Activated CD8-positive, alpha-beta memory T cell treated with anti-CD3 and anti-CD28 coated beads for 24 hours (primary cell): Measurements from ENCODE around the gene FAM118B.
"Not testable (repeated sequence)": the region's sequence is repeated elsewhere in the genome, so short reads cannot be mapped to it uniquely, and the experiment has no call there.

Source experiments
- DNase-seq: peaks from one replicate; pipeline ENCODE4 v3.0.0-alpha.2; 2020

FAM118B gene

GRCh38 chr11:126219547-126219946, 8.0 kb downstream of the FAM118B start:
- no peak for DNase-seq

DNA sequence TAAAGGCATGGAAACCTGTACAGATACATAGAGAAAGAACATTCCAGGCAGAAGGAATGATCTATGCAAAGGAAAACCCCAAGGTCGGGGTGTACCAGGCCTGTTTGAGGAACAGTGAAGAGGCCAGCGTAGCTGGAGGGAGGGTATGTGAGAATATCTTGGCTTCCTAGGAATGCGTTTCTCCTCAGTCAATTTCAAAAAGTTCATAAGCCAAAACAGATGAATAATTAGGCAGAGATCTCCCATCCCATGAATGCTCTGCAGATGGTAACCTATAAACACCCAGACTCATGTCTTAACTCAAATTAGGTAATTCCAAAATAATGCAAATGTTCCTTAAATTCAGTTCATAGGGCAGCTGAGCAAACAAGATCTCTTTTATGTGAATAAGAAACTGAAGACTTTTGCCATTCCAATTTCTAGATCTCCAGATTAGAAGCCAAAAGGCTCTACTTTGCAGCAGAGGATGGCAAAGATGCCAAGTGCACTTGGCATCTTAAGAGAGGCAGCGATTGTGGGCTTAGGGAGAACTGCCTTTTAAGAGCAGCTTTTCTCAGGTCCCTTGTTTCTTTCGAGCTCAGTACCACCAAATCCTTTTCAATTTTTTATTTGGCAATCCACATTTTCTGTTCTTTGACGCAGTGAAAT, 13.2 kb downstream of the FAM118B start:
- no peak for DNase-seq

DNA sequence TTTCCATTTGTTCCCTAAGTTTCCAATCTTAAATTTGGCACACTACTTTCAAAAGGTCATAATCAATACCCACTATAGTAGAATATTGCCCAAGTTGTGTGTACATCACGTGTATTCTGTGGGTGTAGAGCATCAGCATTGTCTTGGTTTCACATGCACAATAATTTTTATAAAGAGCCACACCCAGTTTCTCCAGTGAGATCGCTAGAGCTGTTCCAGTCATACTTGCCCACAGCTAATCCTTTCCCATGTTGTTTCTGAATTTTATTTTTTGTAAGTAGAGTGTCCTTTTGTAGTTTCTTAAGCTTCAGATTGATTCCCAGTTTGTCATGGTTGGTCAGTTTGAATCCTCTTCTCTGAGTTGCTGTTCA, 13.7 kb downstream of the FAM118B start:
- DNase-seq, result no peak

GRCh38 chr11:126226334-126227084, 14.9 kb downstream of the FAM118B start:
- DNase-seq, result no peak

DNA sequence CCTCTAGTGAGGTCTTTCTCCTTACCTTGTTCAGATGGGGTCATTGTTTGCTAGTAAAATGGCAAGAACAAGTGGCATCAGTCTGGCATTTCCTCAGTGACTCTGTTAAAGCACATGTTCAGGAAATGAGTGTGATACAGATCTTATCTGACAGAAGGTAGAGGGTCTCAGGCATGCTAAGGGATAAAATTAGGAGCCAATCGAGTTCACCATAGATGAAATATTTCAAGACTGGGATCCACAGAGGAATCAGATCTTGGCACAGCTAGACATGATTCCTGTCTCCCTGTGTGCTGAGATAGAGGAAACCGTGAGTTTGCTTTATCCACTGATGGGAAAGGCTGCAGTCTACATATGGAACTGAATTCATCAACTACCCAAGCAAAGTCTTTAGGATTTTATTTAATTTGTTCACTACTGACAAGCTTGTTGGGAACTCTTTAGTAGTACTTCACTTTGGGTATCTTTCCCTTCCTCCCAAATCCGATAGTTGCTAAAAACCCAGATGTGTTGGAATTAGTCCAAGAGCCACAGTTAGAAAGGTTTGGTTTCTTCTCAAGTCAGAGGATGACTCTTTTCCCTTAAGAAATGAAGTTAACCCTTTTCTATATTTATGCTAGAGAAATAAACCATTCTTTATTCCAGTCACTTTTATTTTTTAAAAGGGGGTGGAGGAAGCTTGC, 18.4 kb downstream of the FAM118B start:
- no peak for DNase-seq

- DNase-seq, result no peak
Observed at GRCh38 chr11:126231725-126232459, 20.3 kb downstream of the FAM118B start.

GRCh38 chr11:126232683-126233082, 21.1 kb downstream of the FAM118B start:
- DNase-seq, result no peak

DNA sequence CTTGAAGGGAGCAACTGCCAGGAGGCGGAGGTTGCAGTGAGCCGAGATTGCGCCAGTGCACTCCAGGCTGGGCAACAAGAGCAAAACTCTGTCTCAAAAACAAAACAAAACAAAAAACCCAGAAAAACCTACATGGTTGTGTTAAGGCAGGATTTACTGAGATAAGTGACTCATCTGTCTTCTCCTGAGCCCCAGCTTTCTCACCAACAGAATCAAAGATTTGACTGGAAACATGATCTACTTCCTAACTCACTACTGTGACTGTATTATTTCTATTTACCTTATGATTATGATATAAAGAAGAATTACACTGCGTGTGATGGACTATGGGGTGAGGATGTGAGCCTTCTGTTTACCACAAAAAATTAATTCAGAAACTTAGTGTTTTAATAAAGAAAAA, 21.8 kb downstream of the FAM118B start:
- DNase-seq, result no peak

GRCh38 chr11:126246636-126247035, 35.1 kb downstream of the FAM118B start:
- DNase-seq, result no peak

DNA sequence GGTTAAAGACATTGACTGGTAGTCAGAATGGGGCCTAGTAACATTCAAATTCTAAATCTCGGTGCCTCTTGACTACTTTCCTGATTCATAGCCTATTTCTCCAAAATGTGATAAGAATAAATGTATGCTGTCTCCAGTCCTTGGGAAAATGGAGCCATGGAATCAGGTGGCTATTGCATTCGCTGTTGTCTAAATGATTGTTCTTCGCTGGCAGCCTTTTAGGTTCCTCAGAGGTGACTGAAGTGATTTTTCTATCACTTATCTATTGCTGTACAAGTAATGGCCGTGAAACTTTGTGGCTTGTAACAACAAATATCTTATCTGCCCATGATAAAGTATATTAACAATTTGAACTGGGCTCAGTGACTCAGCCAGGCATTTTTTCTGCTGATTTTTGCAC, 41.7 kb downstream of the FAM118B start:
- DNase-seq, result no peak

DNA sequence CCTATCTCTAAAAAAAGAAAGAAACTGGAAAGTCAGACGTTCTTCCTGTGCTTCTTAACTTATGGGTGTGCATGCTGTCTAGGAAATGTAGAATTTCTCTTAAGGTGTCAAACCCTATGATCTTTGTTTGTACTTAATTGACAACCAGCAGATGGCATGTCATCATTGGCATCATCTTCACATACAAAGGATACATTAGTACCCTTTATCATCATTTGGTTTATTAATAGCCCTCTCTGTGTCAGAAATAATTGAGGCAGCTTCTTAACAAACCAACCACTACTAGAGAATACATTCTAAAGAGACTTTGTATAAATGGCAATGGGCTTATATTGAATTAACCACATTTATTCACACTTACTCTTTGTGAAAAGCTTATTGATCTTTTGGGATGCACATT, 43.2 kb downstream of the FAM118B start:
- DNase-seq, result no peak

GRCh38 chr11:126255507-126255906, 43.9 kb downstream of the FAM118B start:
- DNase-seq, result not testable (repeated sequence)

DNA sequence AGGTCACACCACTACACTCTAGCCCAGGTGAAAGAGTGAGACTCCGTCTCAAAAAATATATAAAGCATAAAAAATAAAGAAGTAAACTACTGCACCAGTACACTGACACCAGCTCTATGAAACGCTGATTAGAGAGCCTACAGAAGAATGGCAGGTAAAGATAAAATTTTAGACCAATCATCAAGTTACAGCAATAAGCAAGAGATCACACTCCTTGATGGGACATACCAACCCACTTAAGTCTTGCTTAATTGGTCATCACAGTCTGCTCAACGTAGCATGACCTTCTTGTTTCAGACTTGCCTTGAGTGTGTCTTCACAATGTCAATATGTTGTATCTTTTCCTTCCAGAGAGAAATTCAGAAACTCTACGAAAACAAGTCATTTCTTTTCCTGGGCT, 44.6 kb downstream of the FAM118B start:
- no peak for DNase-seq

GRCh38 chr11:126257144-126257543, 45.6 kb downstream of the FAM118B start:
- DNase-seq, result no peak

- no peak for DNase-seq
Observed at GRCh38 chr11:126257764-126258163, 46.2 kb downstream of the FAM118B start.

DNA sequence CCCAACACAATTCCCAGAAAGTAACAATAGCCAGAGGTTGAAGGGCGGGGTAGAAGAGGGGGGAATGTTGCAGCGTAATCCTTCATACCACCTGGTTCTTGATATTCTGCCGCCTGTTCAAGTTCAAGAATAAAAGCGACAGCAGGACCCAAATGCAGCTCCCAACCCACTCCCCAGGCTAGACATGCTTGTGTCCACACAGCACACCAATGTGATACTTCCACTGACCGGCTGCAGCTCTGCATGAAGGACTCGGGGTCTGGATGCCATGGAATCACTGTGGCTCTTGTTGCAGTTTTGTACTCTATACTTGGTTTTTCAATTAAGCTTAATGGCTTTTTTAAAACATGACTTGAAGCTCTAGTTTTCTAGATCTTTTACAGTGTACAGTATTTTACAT, 50.6 kb downstream of the FAM118B start:
- no peak for DNase-seq

- no peak for DNase-seq
Observed at GRCh38 chr11:126263489-126263888, 51.9 kb downstream of the FAM118B start.

- DNase-seq, result no peak
Observed at GRCh38 chr11:126265811-126266210, 54.2 kb downstream of the FAM118B start.

DNA sequence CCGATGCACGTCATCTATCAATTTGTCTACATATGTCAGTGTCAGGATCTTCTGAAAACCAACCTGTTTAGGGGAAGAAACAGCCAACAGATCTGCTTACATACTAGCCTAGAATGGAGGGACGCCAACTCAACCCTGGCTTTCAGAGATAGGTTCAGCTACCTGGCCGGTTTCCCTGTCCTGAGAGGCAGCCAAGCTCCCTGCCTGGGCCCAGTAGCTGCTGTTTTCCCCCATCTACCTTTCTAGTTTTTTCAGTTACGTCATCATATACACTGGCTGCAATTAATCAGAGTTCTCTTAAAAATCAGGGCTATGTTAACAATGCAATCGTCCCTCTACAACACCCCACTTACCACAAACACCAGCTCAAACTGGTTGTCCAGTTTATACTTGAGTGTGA, 56.1 kb downstream of the FAM118B start:
- DNase-seq, result no peak

DNA sequence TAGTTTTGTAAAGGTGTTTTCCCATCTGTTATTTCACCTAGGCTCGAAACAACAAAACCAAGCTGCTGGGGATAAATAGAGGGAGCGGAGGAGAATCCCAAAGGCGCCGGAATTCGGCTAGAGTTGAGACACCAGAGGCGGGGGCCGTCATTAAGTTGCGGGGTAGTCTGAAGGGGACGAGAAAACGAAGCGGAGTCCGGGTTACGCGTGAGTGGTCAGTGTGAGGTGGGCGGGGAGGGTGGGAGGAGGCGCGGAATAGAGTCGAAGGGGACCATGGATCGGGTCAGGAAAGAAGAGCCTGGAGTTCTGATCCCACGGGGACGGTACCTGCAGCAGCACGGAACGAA, 56.8 kb downstream of the FAM118B start:
- DNase-seq, result no peak

DNA sequence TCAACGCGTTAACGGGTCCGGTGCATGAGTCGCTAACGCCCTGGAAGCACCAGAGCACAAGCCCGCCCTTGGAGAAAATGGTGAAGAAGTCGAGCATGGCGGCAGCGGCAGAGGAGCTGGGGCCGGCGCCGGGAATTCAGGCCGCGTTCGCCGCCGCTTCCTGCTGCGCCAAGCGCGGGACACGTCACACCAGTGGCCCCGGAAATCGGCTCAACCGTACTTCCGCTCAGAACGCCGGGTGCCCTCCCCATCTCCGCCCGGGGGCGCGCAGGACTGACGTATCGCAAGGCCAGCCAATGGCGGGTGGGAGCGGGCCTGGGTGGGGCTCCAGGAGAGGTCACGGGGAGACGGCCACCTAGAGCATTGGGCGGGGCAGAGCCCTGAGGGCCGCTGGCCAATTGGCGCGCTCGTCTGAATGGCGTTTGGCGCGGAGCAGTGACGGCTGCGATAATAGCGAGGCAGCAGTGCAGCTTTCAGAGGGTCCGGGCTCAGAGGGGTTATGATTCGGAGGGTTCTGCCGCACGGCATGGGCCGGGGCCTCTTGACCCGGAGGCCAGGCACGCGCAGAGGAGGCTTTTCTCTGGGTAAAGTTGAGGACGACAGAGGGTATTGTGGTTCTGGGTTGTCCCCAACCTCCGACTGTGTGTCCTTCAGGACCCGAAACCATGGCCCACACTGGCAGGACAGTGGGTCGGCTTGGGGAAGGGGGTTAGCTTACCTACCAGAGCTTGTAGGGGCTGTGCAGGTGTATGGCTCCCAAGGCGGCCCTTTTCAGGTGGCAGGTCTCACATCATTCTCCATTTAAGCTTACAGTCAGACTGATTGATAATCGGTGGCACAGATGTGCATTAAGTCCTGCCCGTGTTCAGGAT, 57.4 kb downstream of the FAM118B start, which contains the start of the genes FOXRED1 and SRPRA:
FOXRED1 (plus strand) TSS at position 447 of the 872 bp plus-strand sequence; CDS start at position 500, 53 bp downstream.
SRPRA (minus strand) TSS at position 188 of the 872 bp plus-strand sequence; CDS start at position 97, 91 bp downstream.
- peak; percentile 100 for DNase-seq

GRCh38 chr11:126277322-126277721, 65.7 kb downstream of the FAM118B start:
- no peak for DNase-seq
